Natural killer cell treated with Interleukin-12 subunit alpha and Interleukin-12 subunit beta and Interleukin-15 and Interleukin-18, amount 100 ng/mL, for 72 hours (primary cell): ENCODE measurements around the gene CNTN4. TPM values are rescaled to one million over a fixed set of nuclear protein-coding genes. Genes with fewer than 3 reads are reported as not detected.
"Not testable (repeated sequence)": the region's sequence is repeated elsewhere in the genome, so short reads cannot be mapped to it uniquely, and the experiment has no call there.

Experiments used
- ATAC-seq, 2 donors: fragments of 150-1000 bp; cut with Tn5 transposase in 1 of 2; sonication (Bioruptor Pico), chemical (Tn5 transposase) in 1 of 2; 2 replicates each; pipeline ENCODE4 v1.10.0; 2021
- DNase-seq: peaks from one replicate; pipeline ENCODE4 v3.0.0; 2022; ENCODE audit warnings: low spot score
- H3K27ac Mint-ChIP-seq, 2 donors: 1 replicate in 1 of 2; 2 replicates in 1 of 2; pipeline ENCODE4 v1.8.0; 2022; ENCODE audit warnings: mixed read lengths in 2 of 2, mild to moderate bottlenecking in 1 of 2, moderate library complexity in 1 of 2
- H3K27me3 Mint-ChIP-seq, 2 donors: 1 replicate in 1 of 2; 2 replicates in 1 of 2; pipeline ENCODE4 v1.8.0; 2022; ENCODE audit warnings: mixed read lengths in 2 of 2
- H3K36me3 Mint-ChIP-seq: one replicate; pipeline ENCODE4 v1.8.0; 2022; ENCODE audit warnings: mixed read lengths
- H3K4me1 Mint-ChIP-seq, 2 donors: 1 replicate in 1 of 2; 2 replicates in 1 of 2; pipeline ENCODE4 v1.8.0; 2022; ENCODE audit warnings: low read depth in 2 of 2, mixed read lengths in 2 of 2, mild to moderate bottlenecking in 1 of 2
- H3K4me3 Mint-ChIP-seq: one replicate; pipeline ENCODE4 v1.8.0; 2022; ENCODE audit warnings: mixed read lengths
- H3K9me3 Mint-ChIP-seq: 2 replicates; pipeline ENCODE4 v1.8.0; 2022; ENCODE audit warnings: mixed read lengths
- total RNA-seq, 2 donors: library from RNA; stranded (reverse); gene quantifications; one replicate each; pipeline ENCODE4 v1.2.3, GENCODE V29; 2022

The CNTN4 gene
- total RNA-seq, 2 donors from 2014 or later, result not detected

DNA sequence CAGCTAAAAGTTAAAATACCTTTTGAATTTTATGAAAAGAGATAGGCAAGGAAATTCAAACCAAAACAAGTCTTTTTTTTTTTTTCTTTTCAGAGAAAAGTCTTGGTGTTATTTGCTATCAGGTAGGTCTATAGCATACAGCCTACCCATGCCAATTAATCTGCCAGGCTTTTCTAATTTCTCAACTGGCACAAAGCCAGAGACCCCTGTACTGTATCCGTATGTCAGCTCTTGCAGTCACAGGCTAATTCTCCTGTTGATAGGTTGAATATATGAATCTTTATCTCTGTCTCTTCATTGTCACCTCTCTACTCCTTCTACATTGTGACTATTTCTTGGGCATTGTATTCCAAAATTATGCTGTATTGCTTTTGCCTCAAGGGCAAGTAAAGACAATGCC, 878.1 kb downstream of the CNTN4 start:
- H3K4me3 Mint-ChIP-seq, result no peak overlapping the region
- H3K27me3 Mint-ChIP-seq, result peaks cover 15% of the 10 kb centered on the region in 2 donors
- H3K9me3 Mint-ChIP-seq, result no peaks in the 10 kb centered on the region
- no peak for ATAC-seq
- no peaks in the 10 kb centered on the region for H3K4me1 Mint-ChIP-seq
- H3K36me3 Mint-ChIP-seq, result no peaks in the 10 kb centered on the region
- no peak for DNase-seq
- no peak overlapping the region for H3K27ac Mint-ChIP-seq

GRCh38 chr3:2978977-2979732, 880.5 kb downstream of the CNTN4 start:
- ATAC-seq, result no peak
- H3K27ac Mint-ChIP-seq, result no peak overlapping the region
- no peak overlapping the region for H3K4me3 Mint-ChIP-seq

GRCh38 chr3:2984005-2984830, 885.6 kb downstream of the CNTN4 start:
- H3K4me1 Mint-ChIP-seq, result no peaks in the 10 kb centered on the region
- no peak overlapping the region for H3K4me3 Mint-ChIP-seq
- peaks cover 4 to 9% of the 10 kb centered on the region in 2 donors for H3K27me3 Mint-ChIP-seq
- no peaks in the 10 kb centered on the region for H3K9me3 Mint-ChIP-seq
- ATAC-seq (no peak), DNase-seq (no peak)
- no peak overlapping the region for H3K27ac Mint-ChIP-seq
- no peaks in the 10 kb centered on the region for H3K36me3 Mint-ChIP-seq

More at GRCh38 chr3:2978977-2979732, 880.5 kb downstream of the CNTN4 start:
- no peak for DNase-seq
- Mint-ChIP-seq H3K4me1 (no peaks in the 10 kb centered on the region), H3K9me3 (no peaks in the 10 kb centered on the region), H3K27me3 (peaks cover 0 to 5% of the 10 kb centered on the region in 2 donors), H3K36me3 (no peaks in the 10 kb centered on the region)

- Mint-ChIP-seq H3K27ac (no peak overlapping the region), H3K27me3 (peaks cover 7 to 15% of the 10 kb centered on the region in 2 donors), H3K4me3 (no peak overlapping the region), H3K4me1 (no peaks in the 10 kb centered on the region), H3K9me3 (no peaks in the 10 kb centered on the region), H3K36me3 (no peaks in the 10 kb centered on the region)
- DNase-seq, result no peak
- no peak for ATAC-seq
These were observed 886.2 kb downstream of the CNTN4 start for GRCh38 chr3:2984831-2985220.

GRCh38 chr3:2985479-2985878, 886.8 kb downstream of the CNTN4 start:
- Mint-ChIP-seq H3K36me3 (no peaks in the 10 kb centered on the region), H3K27ac (no peak overlapping the region), H3K4me1 (no peaks in the 10 kb centered on the region), H3K27me3 (peaks cover 7 to 15% of the 10 kb centered on the region in 2 donors), H3K4me3 (no peak overlapping the region), H3K9me3 (no peaks in the 10 kb centered on the region)
- DNase-seq, result no peak
- no peak for ATAC-seq

GRCh38 chr3:2992534-2992933, 893.9 kb downstream of the CNTN4 start:
- Mint-ChIP-seq H3K4me3 (no peak overlapping the region), H3K27me3 (peaks cover 15 to 33% of the 10 kb centered on the region in 2 donors), H3K27ac (no peak overlapping the region), H3K4me1 (no peaks in the 10 kb centered on the region), H3K36me3 (no peaks in the 10 kb centered on the region), H3K9me3 (no peaks in the 10 kb centered on the region)
- no peak for DNase-seq
- ATAC-seq, result no peak

GRCh38 chr3:2993130-2993529, 894.5 kb downstream of the CNTN4 start:
- H3K4me1 Mint-ChIP-seq, H3K27ac Mint-ChIP-seq, H3K9me3 Mint-ChIP-seq, ATAC-seq, DNase-seq, H3K4me3 Mint-ChIP-seq, H3K36me3 Mint-ChIP-seq: not testable (repeated sequence)
- H3K27me3 Mint-ChIP-seq, result peaks cover 15 to 33% of the 10 kb centered on the region in 2 donors

DNA sequence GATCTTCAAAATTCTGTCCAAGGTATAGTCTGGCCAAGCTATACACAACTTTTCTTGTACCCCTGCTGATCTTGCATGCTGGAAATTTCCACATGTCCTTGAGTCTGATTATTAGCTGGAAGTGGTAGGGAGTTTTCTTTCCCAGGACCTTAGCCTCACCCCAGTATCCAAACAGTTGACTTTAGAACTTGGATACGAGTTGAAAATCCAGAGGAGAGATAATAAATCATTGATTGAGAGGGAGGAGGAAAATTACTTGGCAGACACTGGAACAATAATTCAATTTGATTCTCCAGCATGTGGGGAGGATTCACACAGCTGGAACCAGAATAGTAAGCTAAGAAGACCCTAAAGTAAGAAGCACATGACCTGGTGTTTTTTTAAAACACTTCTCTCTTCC, 895.1 kb downstream of the CNTN4 start:
- Mint-ChIP-seq H3K27ac (no peak overlapping the region), H3K9me3 (no peaks in the 10 kb centered on the region), H3K27me3 (peaks cover 15 to 33% of the 10 kb centered on the region in 2 donors), H3K36me3 (no peaks in the 10 kb centered on the region), H3K4me1 (no peaks in the 10 kb centered on the region), H3K4me3 (no peak overlapping the region)
- DNase-seq (no peak), ATAC-seq (no peak)

- DNase-seq (no peak), ATAC-seq (no peak)
- Mint-ChIP-seq H3K4me3 (no peak overlapping the region), H3K9me3 (no peaks in the 10 kb centered on the region), H3K27me3 (peaks cover 12 to 36% of the 10 kb centered on the region in 2 donors), H3K36me3 (no peaks in the 10 kb centered on the region), H3K27ac (no peak overlapping the region), H3K4me1 (no peaks in the 10 kb centered on the region)
These were observed 896.5 kb downstream of the CNTN4 start for GRCh38 chr3:2995195-2995594.

DNA sequence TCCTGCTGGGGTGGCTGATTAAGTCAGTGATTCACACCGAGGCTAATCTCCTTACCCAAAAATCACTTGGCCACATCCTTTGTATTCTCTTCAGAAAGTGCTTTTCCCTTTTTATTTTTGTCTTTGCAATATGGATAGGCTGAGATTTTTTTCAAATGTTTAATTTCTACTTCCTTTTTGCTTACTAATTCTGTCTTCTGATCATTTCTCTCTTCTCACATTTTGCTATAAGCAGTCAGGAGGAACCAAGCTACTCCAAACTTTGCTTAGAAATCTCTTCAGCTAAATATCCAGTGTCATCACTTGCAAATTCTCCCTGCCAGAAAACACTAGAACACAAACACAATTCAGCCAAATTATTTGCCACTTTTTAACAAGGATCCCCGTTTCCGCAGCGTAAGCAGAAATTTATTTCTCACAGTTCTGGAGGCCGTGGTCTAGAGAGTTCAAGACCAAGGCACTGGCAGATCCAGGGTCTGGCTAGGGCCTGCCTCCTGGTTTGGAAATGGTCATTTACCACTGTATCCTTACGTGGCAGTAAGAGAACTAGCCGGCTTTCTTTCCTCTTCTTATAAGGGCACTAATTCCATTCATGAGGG, 906.6 kb downstream of the CNTN4 start:
- Mint-ChIP-seq H3K9me3 (no peaks in the 10 kb centered on the region), H3K4me3 (no peak overlapping the region), H3K27ac (no peak overlapping the region), H3K4me1 (peaks cover 0 to 2% of the 10 kb centered on the region in 2 donors), H3K27me3 (peaks cover 4% of the 10 kb centered on the region in 2 donors), H3K36me3 (no peaks in the 10 kb centered on the region)
- no peak for DNase-seq
- ATAC-seq, result no peak

DNA sequence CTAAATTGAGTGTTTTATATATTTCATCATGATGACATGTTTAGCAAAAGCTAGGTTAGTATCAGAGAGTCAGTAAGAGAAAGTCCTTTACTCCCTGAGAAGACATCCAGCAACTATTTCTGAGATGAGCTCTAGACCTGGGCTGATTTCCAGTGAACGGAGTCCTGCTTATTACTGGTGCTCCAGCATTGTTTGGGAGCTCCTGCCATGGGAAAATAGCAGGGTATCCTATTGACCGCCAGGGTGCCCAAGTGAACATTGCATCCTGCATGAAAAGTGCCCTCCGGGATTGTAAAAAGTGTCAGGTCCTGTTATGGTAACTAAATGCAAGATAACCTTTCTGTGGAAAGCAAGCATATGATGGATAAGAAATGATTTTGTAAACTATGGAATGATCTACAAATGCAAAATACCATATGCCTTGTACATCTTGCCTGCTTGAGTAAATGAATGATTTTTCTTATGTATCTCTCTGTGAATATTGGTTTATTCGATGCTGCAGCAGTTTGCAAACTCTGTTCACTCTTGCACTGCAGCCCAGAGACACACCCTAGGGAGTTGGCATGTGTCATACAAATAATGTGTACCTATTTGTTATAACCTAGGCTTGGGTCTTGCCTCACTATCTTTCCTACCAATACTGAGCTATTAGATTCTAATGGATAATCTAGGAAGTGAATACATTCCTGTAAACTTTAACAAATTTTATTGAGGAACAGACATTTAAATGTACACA, 914.8 kb downstream of the CNTN4 start:
- H3K9me3 Mint-ChIP-seq, result no peaks in the 10 kb centered on the region
- DNase-seq, result no peak
- peaks cover 3 to 5% of the 10 kb centered on the region in 2 donors for H3K4me1 Mint-ChIP-seq
- no peak overlapping the region for H3K4me3 Mint-ChIP-seq
- H3K27ac Mint-ChIP-seq, result no peak overlapping the region
- ATAC-seq, result no peak
- H3K27me3 Mint-ChIP-seq, result peaks cover 27 to 57% of the 10 kb centered on the region in 2 donors
- no peaks in the 10 kb centered on the region for H3K36me3 Mint-ChIP-seq

DNA sequence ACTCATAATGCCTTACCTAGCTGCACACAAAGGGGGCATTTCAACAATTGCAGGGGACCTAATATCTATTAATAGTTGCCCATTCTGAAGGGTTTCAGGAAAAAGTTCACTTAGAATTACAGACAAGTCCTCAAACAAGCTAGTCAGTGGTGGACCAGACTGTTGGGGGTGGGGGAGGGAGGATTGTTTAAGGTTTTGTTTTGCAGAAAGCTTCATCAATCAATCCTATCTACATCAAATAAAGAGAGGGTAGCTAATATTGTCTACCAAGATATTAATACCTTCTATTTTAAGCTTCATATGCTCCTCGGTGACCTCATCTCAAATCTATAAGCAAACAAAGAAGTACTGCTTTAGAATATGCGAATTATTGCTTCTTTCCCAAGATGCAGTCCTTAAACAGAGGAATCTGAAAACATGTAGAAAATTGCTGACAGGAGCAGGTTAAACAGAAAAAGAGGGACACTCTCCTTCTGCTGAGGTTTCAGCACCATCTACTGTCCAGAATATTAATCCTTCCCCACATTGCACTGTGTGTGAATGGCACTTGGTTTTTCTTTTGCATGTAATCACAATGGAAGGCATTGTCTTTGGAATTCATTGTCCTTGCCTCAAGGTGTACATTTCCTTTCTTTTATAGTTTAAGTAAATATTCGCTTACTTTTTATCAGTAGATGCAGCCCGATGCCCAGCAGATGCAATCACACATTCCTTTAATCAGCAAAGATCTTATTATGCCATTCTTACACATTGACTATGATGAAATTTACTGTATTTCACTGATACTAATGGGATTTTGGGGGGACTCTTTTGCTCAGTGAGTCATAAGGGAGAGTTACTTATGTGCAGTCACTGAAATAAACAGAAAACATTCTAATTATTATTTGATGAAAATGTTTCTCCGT, 916.8 kb downstream of the CNTN4 start:
- H3K4me1 Mint-ChIP-seq, result peaks cover 3 to 5% of the 10 kb centered on the region in 2 donors
- DNase-seq, result no peak
- H3K4me3 Mint-ChIP-seq, result no peak overlapping the region
- no peaks in the 10 kb centered on the region for H3K36me3 Mint-ChIP-seq
- H3K27ac Mint-ChIP-seq, result no peak overlapping the region
- H3K9me3 Mint-ChIP-seq, result no peaks in the 10 kb centered on the region
- peaks cover 28 to 51% of the 10 kb centered on the region in 2 donors for H3K27me3 Mint-ChIP-seq
- no peak for ATAC-seq

GRCh38 chr3:3016226-3016625, 917.6 kb downstream of the CNTN4 start:
- DNase-seq (no peak), ATAC-seq (no peak)
- H3K27ac Mint-ChIP-seq, result no peak overlapping the region
- no peak overlapping the region for H3K4me3 Mint-ChIP-seq
- H3K36me3 Mint-ChIP-seq, result no peaks in the 10 kb centered on the region
- H3K27me3 Mint-ChIP-seq, result peaks cover 27 to 45% of the 10 kb centered on the region in 2 donors
- no peaks in the 10 kb centered on the region for H3K9me3 Mint-ChIP-seq
- peaks cover 3 to 5% of the 10 kb centered on the region in 2 donors for H3K4me1 Mint-ChIP-seq
